ENCODE measurements around the gene MELTF. TPM values are rescaled to one million over a fixed set of nuclear protein-coding genes. Genes with fewer than 3 reads are reported as not detected.

Gene MELTF
- total and polyA plus RNA-seq, 2 donors (not counting 1 experiment from before 2014, with no cell fraction given), result 0.13 to 2.9 TPM

DNA sequence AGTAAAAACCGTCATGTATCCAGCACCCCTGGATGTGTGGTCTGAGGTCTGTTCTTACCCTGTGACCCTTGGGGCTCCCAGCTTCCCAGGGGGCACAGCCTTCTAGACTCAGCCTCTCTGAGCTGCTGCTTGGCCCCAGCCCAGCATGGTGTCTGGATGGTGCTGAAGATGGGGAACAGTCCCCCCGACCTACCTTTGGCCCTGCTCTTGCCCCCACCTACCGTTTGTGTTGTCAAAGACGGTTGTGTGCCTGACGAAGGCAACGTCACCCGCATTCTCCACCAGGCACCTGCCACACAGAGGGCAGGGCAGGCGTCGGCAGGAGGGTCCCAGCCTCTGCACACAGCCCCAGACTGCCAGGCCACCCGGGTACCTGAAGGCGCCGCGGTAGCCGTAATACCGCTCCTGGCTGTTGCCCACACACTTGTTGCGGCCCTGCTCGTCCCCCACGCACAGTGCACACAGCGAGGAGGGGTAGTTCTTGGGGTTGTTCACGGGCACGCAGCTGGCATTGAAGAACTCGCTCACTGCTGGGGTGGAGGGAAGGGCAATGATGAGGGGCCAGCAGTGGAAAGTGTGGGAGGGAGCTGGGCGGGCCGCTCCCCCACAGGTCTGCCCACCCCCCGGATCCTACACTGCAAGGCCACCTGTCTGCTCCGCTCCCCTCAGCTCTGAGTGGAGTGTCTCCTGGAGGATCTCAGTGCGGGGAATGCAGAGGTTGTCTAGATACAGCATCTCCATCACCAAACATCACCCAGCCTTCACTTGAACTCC, 21.0 kb downstream of the MELTF start:
- H3K4me1 ChIP-seq (ENCODE audit: control insufficient read depth in 2 of 2, insufficient read depth in 2 of 2, low read length in 2 of 2), result peaks cover 5 to 6% of the 10 kb centered on the region in 2 donors
- no peak for ATAC-seq (ENCODE audit: low read depth)
- no peak overlapping the region for H3K4me2 ChIP-seq (replicated peaks; ENCODE audit: low read depth, low read length, poor library complexity, severe bottlenecking)
- H3K4me3 ChIP-seq (ENCODE audit: control extremely low read depth in 1 of 5, extremely low read depth in 1 of 5, insufficient read depth in 1 of 5, low read depth in 2 of 5, low read length in 4 of 5), result no peak overlapping the region
- H3K27ac ChIP-seq (ENCODE audit: low read length in 2 of 2), result no peak overlapping the region
- peaks cover 19% of the 10 kb centered on the region for H3K27me3 Mint-ChIP-seq
- H3K4me1 Mint-ChIP-seq, result peaks cover 7% of the 10 kb centered on the region
- H3K9me3 Mint-ChIP-seq (ENCODE audit: insufficient read depth), result no peaks in the 10 kb centered on the region
- H3K9me3 ChIP-seq (ENCODE audit: control extremely low read depth in 1 of 3, control insufficient read depth in 2 of 3, insufficient read depth in 1 of 3, low read length in 2 of 3), result no peaks in the 10 kb centered on the region
- no peak for DNase-seq
- 93% methylated on average over 22 of the region's 27 CpGs for WGBS (ENCODE audit: insufficient coverage)
- H3K9ac ChIP-seq (ENCODE audit: low read length), result no peak overlapping the region
- TF ChIP-seq, protein P1, sequence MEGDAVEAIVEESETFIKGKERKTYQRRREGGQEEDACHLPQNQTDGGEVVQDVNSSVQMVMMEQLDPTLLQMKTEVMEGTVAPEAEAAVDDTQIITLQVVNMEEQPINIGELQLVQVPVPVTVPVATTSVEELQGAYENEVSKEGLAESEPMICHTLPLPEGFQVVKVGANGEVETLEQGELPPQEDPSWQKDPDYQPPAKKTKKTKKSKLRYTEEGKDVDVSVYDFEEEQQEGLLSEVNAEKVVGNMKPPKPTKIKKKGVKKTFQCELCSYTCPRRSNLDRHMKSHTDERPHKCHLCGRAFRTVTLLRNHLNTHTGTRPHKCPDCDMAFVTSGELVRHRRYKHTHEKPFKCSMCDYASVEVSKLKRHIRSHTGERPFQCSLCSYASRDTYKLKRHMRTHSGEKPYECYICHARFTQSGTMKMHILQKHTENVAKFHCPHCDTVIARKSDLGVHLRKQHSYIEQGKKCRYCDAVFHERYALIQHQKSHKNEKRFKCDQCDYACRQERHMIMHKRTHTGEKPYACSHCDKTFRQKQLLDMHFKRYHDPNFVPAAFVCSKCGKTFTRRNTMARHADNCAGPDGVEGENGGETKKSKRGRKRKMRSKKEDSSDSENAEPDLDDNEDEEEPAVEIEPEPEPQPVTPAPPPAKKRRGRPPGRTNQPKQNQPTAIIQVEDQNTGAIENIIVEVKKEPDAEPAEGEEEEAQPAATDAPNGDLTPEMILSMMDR (IDR thresholded peaks at IDR 0.05), result no peak
- TF ChIP-seq EZH2 (IDR thresholded peaks at IDR 0.05; ENCODE audit: borderline replicate concordance, insufficient read depth, low read depth, low read length, poor library complexity, severe bottlenecking), result no peak
- no peak overlapping the region for H2AFZ ChIP-seq (ENCODE audit: insufficient read depth, low read depth, low read length, poor library complexity, severe bottlenecking)
- H3K36me3 ChIP-seq (replicated peaks in 1 of 2; ENCODE audit: control extremely low read depth in 1 of 2, control insufficient read depth in 1 of 2, extremely low read depth in 1 of 2, insufficient read depth in 2 of 2, low read length in 1 of 2), result no peaks in the 10 kb centered on the region
- H3K4me3 Mint-ChIP-seq, result no peak overlapping the region
- H3K27ac Mint-ChIP-seq, result no peak overlapping the region
- POLR2A ChIA-PET, result no interaction called here
- H3K27me3 ChIP-seq (replicated peaks in 1 of 4; ENCODE audit: control extremely low read depth in 1 of 4, control insufficient read depth in 3 of 4, insufficient read depth in 4 of 4, low read length in 3 of 4), result peaks cover 0 to 16% (median 6%) of the 10 kb centered on the region in 4 experiments
- CTCF ChIA-PET, result interaction anchor here (1.8 kb wide), 1 partner anchor 21 kb away, joined by 6 read pairs; the partner anchor contains the start of gene MELTF
- no peaks in the 10 kb centered on the region for H3K79me2 ChIP-seq (ENCODE audit: control insufficient read depth, insufficient read depth, low read length)
- intact Hi-C loops (cut with micrococcal nuclease), result no loop called here
- no peaks in the 10 kb centered on the region for H4K20me1 ChIP-seq (ENCODE audit: control insufficient read depth, insufficient read depth, low read length, poor library complexity, severe bottlenecking)

DNA sequence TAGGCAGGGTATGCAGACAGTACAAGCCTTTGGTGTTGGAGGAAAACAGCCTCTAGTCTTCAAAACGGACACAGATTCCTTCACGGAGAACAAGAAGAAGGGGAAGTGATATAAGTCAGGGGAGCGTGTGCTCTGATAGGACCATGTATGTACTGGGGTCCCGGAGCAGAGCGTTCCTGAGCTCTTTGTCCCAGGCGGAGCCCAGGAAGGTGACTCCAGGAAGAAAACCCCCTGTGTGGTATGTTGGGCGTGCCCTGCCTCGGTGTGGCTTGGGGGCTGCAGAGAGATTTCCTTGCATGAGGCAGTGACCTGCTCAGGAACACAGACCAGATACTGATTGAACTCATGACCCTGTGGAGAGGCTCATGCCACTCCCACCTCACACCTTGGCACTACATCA, 21.7 kb downstream of the MELTF start:
- H4K20me1 ChIP-seq (ENCODE audit: control insufficient read depth, insufficient read depth, low read length, poor library complexity, severe bottlenecking), result no peaks in the 10 kb centered on the region
- H3K27me3 Mint-ChIP-seq, result peaks cover 19% of the 10 kb centered on the region
- ATAC-seq (ENCODE audit: low read depth) (no peak), DNase-seq (no peak)
- peaks cover 0 to 16% (median 6%) of the 10 kb centered on the region in 4 experiments for H3K27me3 ChIP-seq (replicated peaks in 1 of 4; ENCODE audit: control extremely low read depth in 1 of 4, control insufficient read depth in 3 of 4, insufficient read depth in 4 of 4, low read length in 3 of 4)
- no peaks in the 10 kb centered on the region for H3K36me3 ChIP-seq (replicated peaks in 1 of 2; ENCODE audit: control extremely low read depth in 1 of 2, control insufficient read depth in 1 of 2, extremely low read depth in 1 of 2, insufficient read depth in 2 of 2, low read length in 1 of 2)
- no peak overlapping the region for H3K4me2 ChIP-seq (replicated peaks; ENCODE audit: low read depth, low read length, poor library complexity, severe bottlenecking)
- H3K4me3 ChIP-seq (ENCODE audit: control extremely low read depth in 1 of 5, extremely low read depth in 1 of 5, insufficient read depth in 1 of 5, low read depth in 2 of 5, low read length in 4 of 5), result no peak overlapping the region
- H3K4me1 Mint-ChIP-seq, result peaks cover 8% of the 10 kb centered on the region
- H3K27ac Mint-ChIP-seq, result no peak overlapping the region
- H3K27ac ChIP-seq (ENCODE audit: low read length in 2 of 2), result no peak overlapping the region
- WGBS (ENCODE audit: insufficient coverage), result 98% methylated on average over 8 of the region's 8 CpGs
- TF ChIP-seq, protein P1 (IDR thresholded peaks at IDR 0.05), result no peak
- TF ChIP-seq EZH2 (IDR thresholded peaks at IDR 0.05; ENCODE audit: borderline replicate concordance, insufficient read depth, low read depth, low read length, poor library complexity, severe bottlenecking), result no peak
- no peak overlapping the region for H2AFZ ChIP-seq (ENCODE audit: insufficient read depth, low read depth, low read length, poor library complexity, severe bottlenecking)
- POLR2A ChIA-PET, result no interaction called here
- intact Hi-C loops (cut with micrococcal nuclease), result no loop called here
- H3K9me3 ChIP-seq (ENCODE audit: control extremely low read depth in 1 of 3, control insufficient read depth in 2 of 3, insufficient read depth in 1 of 3, low read length in 2 of 3), result no peaks in the 10 kb centered on the region
- H3K79me2 ChIP-seq (ENCODE audit: control insufficient read depth, insufficient read depth, low read length), result no peaks in the 10 kb centered on the region
- no peaks in the 10 kb centered on the region for H3K9me3 Mint-ChIP-seq (ENCODE audit: insufficient read depth)
- CTCF ChIA-PET, result interaction anchor here (7.2 kb wide), 1 partner anchor 22 kb away, joined by 64 read pairs; the partner anchor contains the start of gene MELTF
- no peak overlapping the region for H3K9ac ChIP-seq (ENCODE audit: low read length)
- no peak overlapping the region for H3K4me3 Mint-ChIP-seq
- H3K4me1 ChIP-seq (ENCODE audit: control insufficient read depth in 2 of 2, insufficient read depth in 2 of 2, low read length in 2 of 2), result peaks cover 7 to 9% of the 10 kb centered on the region in 2 donors
